Stimulated activated naive B cell treated with anti-CD40 and anti-IgM and Interleukin-4, amounts not matched to agents 10 μg/mL and 1 μg/mL and 100 μg/mL, for 72 hours (primary cell): ENCODE results near the gene BIVM.

Experiments used
- ATAC-seq, 2 donors: fragments of 150-1000 bp; cut with Tn5 transposase; replicated peaks; 2 replicates each; pipeline ENCODE4 v1.10.0; 2021; ENCODE audit warnings: moderate library complexity in 1 of 2
- DNase-seq: peaks from one replicate; pipeline ENCODE4 v3.0.0; 2021
- H3K27ac Mint-ChIP-seq: one replicate; pipeline ENCODE4 v1.8.0; 2022; ENCODE audit warnings: mild to moderate bottlenecking, mixed read lengths
- H3K27me3 Mint-ChIP-seq, 2 donors: one replicate each; pipeline ENCODE4 v1.8.0; 2022; ENCODE audit warnings: mixed read lengths in 2 of 2
- H3K36me3 Mint-ChIP-seq, 2 donors: one replicate each; pipeline ENCODE4 v1.8.0; 2022; ENCODE audit warnings: mixed read lengths in 2 of 2, mild to moderate bottlenecking in 1 of 2
- H3K4me1 Mint-ChIP-seq, 2 donors: one replicate each; pipeline ENCODE4 v1.8.0; 2022; ENCODE audit warnings: mixed read lengths in 2 of 2, mild to moderate bottlenecking in 1 of 2
- H3K4me3 Mint-ChIP-seq, 2 donors: one replicate each; pipeline ENCODE4 v1.8.0; 2022; ENCODE audit warnings: mild to moderate bottlenecking in 2 of 2, mixed read lengths in 2 of 2, moderate library complexity in 1 of 2
- H3K9me3 Mint-ChIP-seq, 2 donors: one replicate each; pipeline ENCODE4 v1.8.0; 2022; ENCODE audit warnings: mixed read lengths in 2 of 2, mild to moderate bottlenecking in 1 of 2

The BIVM gene

DNA sequence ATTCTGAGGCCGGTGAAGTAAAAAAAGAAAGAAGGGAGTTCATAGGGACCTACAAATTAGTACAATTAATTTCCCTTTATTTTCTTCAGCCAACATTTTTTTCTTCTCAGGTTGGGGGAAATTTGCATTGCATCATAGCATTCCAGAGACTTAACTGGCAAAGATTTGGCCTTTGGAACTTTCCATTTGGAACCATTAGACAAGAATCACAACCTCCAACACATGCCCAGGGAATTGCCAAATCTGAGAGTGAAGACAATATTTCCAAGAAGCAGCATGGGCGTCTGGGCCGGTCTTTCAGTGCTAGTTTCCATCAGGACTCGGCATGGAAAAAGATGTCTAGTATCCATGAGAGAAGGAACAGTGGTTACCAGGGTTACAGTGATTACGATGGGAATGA is 40.5 kb downstream of the BIVM start:
- no peak for ATAC-seq
- Mint-ChIP-seq H3K4me3 (no peak overlapping the region), H3K27me3 (no peaks in the 10 kb centered on the region), H3K36me3 (peaks cover 1 to 21% of the 10 kb centered on the region in 2 donors), H3K27ac (no peak overlapping the region), H3K9me3 (no peaks in the 10 kb centered on the region), H3K4me1 (peaks cover 1 to 2% of the 10 kb centered on the region in 2 donors)
- DNase-seq: no peak

- no peaks in the 10 kb centered on the region for H3K27me3 Mint-ChIP-seq
- H3K9me3 Mint-ChIP-seq: no peaks in the 10 kb centered on the region
- H3K27ac Mint-ChIP-seq: peak overlapping the region; percentile 98
- peak overlapping the region; percentile 94 to 99 for H3K4me3 Mint-ChIP-seq
- DNase-seq: no peak
- ATAC-seq: peak; percentile 23 to 26
- H3K36me3 Mint-ChIP-seq: peaks cover 5 to 9% of the 10 kb centered on the region in 2 donors
- H3K4me1 Mint-ChIP-seq: peaks cover 20 to 31% of the 10 kb centered on the region in 2 donors
These were observed 46.3 kb downstream of the BIVM start for GRCh38 chr13:102845289-102845629.

- Mint-ChIP-seq H3K9me3 (no peaks in the 10 kb centered on the region), H3K4me1 (peaks cover 24 to 36% of the 10 kb centered on the region in 2 donors), H3K27ac (peak within 1 kb of the TSS; percentile 98), H3K27me3 (no peaks in the 10 kb centered on the region), H3K4me3 (peak within 1 kb of the TSS; percentile 94 to 99), H3K36me3 (peaks cover 8 to 14% of the 10 kb centered on the region in 2 donors)
- ATAC-seq (peak; percentile 90 to 91), DNase-seq (peak; percentile 97)
These were observed 46.8 kb downstream of the BIVM start, which contains the start of gene ERCC5 for GRCh38 chr13:102845630-102846260. Gene ERCC5 (plus strand): TSS chr13:102846032. CDS start chr13:102846267, 235 bp downstream.

DNA sequence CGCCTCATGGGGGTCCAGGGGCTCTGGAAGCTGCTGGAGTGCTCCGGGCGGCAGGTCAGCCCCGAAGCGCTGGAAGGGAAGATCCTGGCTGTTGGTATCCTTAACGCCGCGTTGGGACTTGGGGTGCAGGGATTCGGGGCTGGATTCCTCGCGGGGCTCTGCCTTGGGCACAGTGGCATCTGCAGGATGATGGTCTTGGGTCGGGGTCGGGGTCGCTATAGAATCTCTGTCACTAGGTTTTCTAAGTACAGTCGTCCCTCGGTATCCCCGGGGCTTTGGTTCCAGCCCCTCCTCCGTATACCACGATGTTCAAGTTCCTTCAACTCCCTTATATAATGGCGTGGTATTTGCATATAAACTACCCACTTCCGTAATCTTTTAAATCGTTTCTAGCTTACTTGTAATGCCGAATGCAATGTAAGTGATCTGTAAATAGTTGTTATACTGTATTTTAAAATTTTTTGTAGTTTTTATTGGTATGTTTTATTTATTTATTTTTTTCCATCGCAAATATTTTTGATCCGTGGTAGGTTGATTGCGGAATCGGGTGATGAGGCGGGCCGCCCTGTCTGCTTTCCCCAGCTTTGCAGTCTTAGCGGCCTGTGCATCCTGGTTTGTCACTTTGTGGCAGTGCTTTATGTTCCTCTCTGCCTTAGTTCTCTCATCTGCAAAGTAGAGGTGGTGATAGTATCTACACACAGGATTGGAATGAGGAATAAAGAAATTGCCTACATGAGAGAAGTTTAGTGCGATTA is 47.5 kb downstream of the BIVM start:
- ATAC-seq (peak; percentile 64 to 66), DNase-seq (peak; percentile 21)
- Mint-ChIP-seq H3K36me3 (peaks cover 8 to 15% of the 10 kb centered on the region in 2 donors), H3K4me1 (peaks cover 24 to 38% of the 10 kb centered on the region in 2 donors), H3K4me3 (peak overlapping the region; percentile 94 to 99), H3K27me3 (no peaks in the 10 kb centered on the region), H3K27ac (peak overlapping the region; percentile 98), H3K9me3 (no peaks in the 10 kb centered on the region)

GRCh38 chr13:102847272-102848234 is 48.6 kb downstream of the BIVM start:
- no peak for ATAC-seq
- peak overlapping the region; percentile 98 for H3K27ac Mint-ChIP-seq
- H3K27me3 Mint-ChIP-seq: no peaks in the 10 kb centered on the region
- H3K4me3 Mint-ChIP-seq: peak overlapping the region; percentile 94 to 99
- H3K4me1 Mint-ChIP-seq: peaks cover 24 to 38% of the 10 kb centered on the region in 2 donors
- no peak for DNase-seq
- no peaks in the 10 kb centered on the region for H3K9me3 Mint-ChIP-seq
- H3K36me3 Mint-ChIP-seq: peaks cover 10 to 16% of the 10 kb centered on the region in 2 donors

DNA sequence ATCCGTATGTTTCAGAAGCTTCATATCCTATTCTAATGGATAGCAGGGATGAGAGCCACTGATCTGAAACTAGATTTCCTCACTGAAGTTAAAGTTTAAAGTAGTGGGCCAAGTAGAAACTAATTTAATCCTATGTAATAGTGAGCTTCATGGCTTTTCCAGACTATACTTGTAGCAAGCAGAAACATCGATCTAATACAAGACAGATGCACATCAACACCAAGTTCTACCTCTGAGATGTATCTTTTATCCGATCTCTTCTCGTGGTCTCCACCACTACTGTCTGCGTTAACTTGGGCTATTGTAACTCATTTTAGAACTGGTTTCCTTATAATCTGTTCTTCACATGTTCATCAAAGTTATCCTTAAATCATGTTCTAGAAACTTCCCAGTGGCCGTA is 50.0 kb downstream of the BIVM start:
- Mint-ChIP-seq H3K27me3 (no peaks in the 10 kb centered on the region), H3K9me3 (no peaks in the 10 kb centered on the region), H3K36me3 (peaks cover 15 to 18% of the 10 kb centered on the region in 2 donors), H3K4me3 (no peak overlapping the region), H3K27ac (peak overlapping the region; percentile 62), H3K4me1 (peaks cover 24 to 38% of the 10 kb centered on the region in 2 donors)
- ATAC-seq: no peak
- DNase-seq: no peak

DNA sequence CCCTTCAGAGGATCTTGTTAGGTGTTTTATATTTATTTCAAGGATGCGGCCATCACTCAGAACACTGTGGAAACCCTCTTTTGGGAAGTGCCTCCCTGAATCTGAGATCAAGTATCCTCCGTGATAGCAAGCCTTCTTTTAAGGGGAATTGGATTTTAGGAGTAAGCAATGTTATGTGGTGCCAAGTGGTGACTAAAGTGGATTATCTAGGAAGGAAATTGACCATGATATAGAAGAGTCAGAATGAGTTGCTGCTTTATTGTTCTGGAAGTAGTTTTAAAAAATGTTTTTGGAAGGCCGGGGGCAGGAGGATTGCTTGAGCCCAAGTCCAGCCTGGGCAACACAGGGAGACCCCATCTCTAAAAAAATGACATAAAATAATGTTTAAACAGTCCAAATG is 53.6 kb downstream of the BIVM start:
- no peaks in the 10 kb centered on the region for H3K9me3 Mint-ChIP-seq
- ATAC-seq (no peak), DNase-seq (no peak)
- H3K27ac Mint-ChIP-seq: no peak overlapping the region
- no peak overlapping the region for H3K4me3 Mint-ChIP-seq
- peaks cover 14 to 28% of the 10 kb centered on the region in 2 donors for H3K4me1 Mint-ChIP-seq
- H3K27me3 Mint-ChIP-seq: no peaks in the 10 kb centered on the region
- peaks cover 32 to 40% of the 10 kb centered on the region in 2 donors for H3K36me3 Mint-ChIP-seq

DNA sequence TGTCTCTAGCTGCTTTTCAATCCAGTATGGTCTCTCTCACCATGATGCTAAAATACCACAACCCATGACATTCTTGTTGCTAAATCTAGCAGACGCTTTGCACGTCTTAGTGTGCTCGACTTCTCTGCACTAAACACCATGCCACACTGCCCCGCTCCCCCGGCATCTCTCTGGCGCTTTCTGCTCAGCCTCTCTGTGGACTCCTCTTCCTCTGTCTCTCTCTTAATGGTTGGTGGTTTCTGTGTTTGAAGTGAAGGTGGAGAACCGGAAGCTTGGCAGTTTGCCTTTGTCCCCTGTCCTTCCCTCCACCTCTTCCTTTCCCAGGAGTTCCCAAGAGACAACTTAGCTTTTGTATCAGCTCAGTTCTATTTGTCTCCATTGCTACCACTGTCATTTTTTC is 55.8 kb downstream of the BIVM start:
- no peak overlapping the region for H3K4me3 Mint-ChIP-seq
- no peak for DNase-seq
- H3K36me3 Mint-ChIP-seq: peaks cover 36 to 48% of the 10 kb centered on the region in 2 donors
- H3K27me3 Mint-ChIP-seq: no peaks in the 10 kb centered on the region
- H3K4me1 Mint-ChIP-seq: peaks cover 12 to 19% of the 10 kb centered on the region in 2 donors
- no peak overlapping the region for H3K27ac Mint-ChIP-seq
- H3K9me3 Mint-ChIP-seq: no peaks in the 10 kb centered on the region
- ATAC-seq: no peak

DNA sequence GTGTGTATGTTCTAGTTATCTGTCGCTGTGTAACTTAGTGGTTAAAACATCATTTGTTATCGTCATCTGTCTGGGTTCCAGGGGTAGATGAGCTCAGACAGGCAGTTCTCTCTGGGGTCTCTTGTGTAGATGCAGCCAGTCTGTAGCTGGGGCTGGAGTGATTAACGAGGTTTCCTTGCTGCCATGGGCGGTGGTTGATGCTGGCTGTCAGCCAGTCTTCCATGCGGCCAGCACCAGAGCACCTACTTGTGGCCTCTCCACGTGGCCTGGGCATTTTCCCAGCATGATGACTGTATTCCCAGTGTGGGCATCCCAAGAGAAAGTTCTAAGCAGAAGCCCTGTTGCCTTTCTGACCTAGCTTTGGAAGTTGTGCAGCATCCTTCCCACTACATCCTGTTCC is 57.6 kb downstream of the BIVM start:
- Mint-ChIP-seq H3K36me3 (peaks cover 38 to 48% of the 10 kb centered on the region in 2 donors), H3K4me1 (peaks cover 5 to 7% of the 10 kb centered on the region in 2 donors), H3K4me3 (no peak overlapping the region), H3K9me3 (no peaks in the 10 kb centered on the region), H3K27me3 (no peaks in the 10 kb centered on the region), H3K27ac (peak overlapping the region; percentile 66)
- DNase-seq (no peak), ATAC-seq (no peak)

- Mint-ChIP-seq H3K36me3 (peaks cover 45 to 57% of the 10 kb centered on the region in 2 donors), H3K27me3 (no peaks in the 10 kb centered on the region), H3K9me3 (no peaks in the 10 kb centered on the region), H3K27ac (peak overlapping the region; percentile 76), H3K4me1 (peaks cover 9 to 20% of the 10 kb centered on the region in 2 donors), H3K4me3 (no peak overlapping the region)
- DNase-seq: no peak
- ATAC-seq: no peak
These were observed 63.8 kb downstream of the BIVM start for GRCh38 chr13:102862624-102863210.

DNA sequence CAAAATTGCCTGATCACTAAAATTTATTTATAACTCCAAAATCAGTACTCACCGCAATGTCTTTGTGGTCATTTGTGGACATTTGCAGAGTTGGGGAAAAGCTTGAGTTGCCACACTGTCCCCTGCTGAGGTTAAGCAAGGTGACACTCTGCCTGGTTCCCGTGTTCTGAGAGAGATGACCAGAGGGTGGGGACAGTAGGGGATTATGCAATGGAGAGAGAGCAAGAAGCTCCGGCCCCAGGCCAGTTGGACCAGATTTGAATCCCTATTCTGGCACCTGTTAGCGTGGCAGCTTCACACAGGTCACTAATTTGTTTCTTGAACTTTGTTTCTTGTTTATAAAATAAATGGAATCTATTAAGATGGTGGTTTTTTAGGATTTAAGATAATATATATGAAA is 64.7 kb downstream of the BIVM start:
- Mint-ChIP-seq H3K4me1 (peaks cover 9 to 20% of the 10 kb centered on the region in 2 donors), H3K27me3 (no peaks in the 10 kb centered on the region), H3K9me3 (no peaks in the 10 kb centered on the region), H3K4me3 (no peak overlapping the region), H3K27ac (no peak overlapping the region), H3K36me3 (peaks cover 45 to 58% of the 10 kb centered on the region in 2 donors)
- no peak for DNase-seq
- no peak for ATAC-seq

- Mint-ChIP-seq H3K4me1 (peaks cover 15 to 30% of the 10 kb centered on the region in 2 donors), H3K27me3 (no peaks in the 10 kb centered on the region), H3K4me3 (no peak overlapping the region), H3K36me3 (peaks cover 37 to 45% of the 10 kb centered on the region in 2 donors), H3K27ac (no peak overlapping the region), H3K9me3 (no peaks in the 10 kb centered on the region)
- DNase-seq: no peak
- ATAC-seq: no peak
These were observed 69.5 kb downstream of the BIVM start for GRCh38 chr13:102868366-102868936.

- Mint-ChIP-seq H3K36me3 (peaks cover 31 to 37% of the 10 kb centered on the region in 2 donors), H3K4me1 (peaks cover 10 to 21% of the 10 kb centered on the region in 2 donors), H3K9me3 (no peaks in the 10 kb centered on the region), H3K4me3 (no peak overlapping the region), H3K27me3 (no peaks in the 10 kb centered on the region), H3K27ac (peak overlapping the region; percentile 53)
- DNase-seq (no peak), ATAC-seq (no peak)
These were observed 71.2 kb downstream of the BIVM start for GRCh38 chr13:102869948-102870676.
